GM18498 (cell line): ENCODE measurements around the gene WIPF2.
A peak's percentile ranks its signal among the peaks of the same experiment; 100 is the strongest.
"Not testable (repeated sequence)": the region's sequence is repeated elsewhere in the genome, so short reads cannot be mapped to it uniquely, and the experiment has no call there.

Experiments
- ATAC-seq: cut with Tn5 transposase; IDR thresholded peaks from one replicate; pipeline ENCODE4 v1.9.1; 2021; ENCODE audit warnings: mild to moderate bottlenecking, moderate library complexity; ENCODE audit not compliant: unreplicated experiment

The WIPF2 gene

GRCh38 chr17:40191237-40192208 is 27.6 kb upstream of the WIPF2 start:
- ATAC-seq = peak; percentile 65

- no peak for ATAC-seq
Measured at GRCh38 chr17:40192961-40193360, 26.1 kb upstream of the WIPF2 start.

DNA sequence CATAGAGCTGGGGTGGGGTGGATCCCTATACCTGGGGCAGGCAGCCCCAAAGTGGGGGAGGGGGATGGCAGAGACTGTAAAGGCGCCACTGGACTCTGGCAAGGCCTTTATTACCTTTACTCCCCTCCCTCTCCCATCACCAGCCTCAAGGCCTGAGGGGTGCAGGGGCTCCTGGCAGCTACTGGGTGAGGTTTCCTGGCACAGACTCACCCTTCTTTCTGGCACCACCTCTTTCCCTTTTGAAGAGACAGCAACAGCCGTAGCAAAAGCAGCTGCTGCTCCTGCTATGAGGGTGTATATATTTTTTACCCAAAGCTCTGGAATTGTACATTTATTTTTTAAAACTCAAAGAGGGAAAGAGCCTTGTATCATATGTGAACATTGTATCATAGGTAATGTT is 24.3 kb upstream of the WIPF2 start:
- ATAC-seq = no peak

DNA sequence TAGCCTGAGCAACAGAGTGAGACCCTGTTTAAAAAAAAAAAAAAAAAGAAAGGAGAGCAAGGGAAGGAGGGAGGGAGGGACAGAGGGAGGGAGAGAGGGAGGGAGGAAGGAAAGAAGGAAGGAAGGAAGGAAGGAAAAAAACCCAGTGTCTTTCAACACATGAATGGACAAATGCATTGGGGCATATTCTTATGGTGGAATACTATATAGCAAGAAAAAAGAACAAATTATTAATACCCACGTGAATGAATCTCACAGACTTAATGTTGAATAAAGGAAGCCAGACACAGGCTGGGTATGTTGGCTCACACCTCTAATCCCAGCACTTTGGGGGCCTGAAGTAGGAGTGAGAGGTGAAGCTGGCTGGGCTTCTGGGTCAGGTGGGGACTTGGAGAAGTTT is 21.6 kb upstream of the WIPF2 start:
- no peak for ATAC-seq

GRCh38 chr17:40197965-40198456 is 21.1 kb upstream of the WIPF2 start:
- not testable (repeated sequence) for ATAC-seq

- ATAC-seq = no peak
Measured at GRCh38 chr17:40198576-40198975, 20.5 kb upstream of the WIPF2 start.

GRCh38 chr17:40203131-40203530 is 16.0 kb upstream of the WIPF2 start:
- no peak for ATAC-seq

GRCh38 chr17:40206193-40206592 is 12.9 kb upstream of the WIPF2 start:
- ATAC-seq = not testable (repeated sequence)

- ATAC-seq = no peak
Measured at GRCh38 chr17:40209404-40210093, 9.6 kb upstream of the WIPF2 start.

DNA sequence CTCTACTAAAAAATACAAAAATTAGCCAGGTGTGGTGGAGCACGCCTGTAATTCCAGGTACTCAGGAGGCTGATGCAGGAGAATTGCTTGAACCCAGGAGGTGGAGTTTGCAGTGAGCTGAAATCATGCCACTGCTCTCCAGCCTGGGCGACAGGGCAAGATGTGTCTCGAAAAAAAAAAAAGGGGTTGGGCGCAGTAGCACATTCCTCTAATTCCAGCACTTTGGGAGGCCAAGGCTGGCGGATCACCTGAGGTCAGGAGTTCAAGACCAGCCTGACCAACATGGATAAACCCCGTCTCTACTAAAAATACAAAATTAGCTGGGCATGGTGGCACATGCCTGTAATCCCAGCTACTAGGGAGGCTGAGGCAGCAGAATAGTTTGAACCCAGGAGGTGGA is 5.2 kb upstream of the WIPF2 start:
- ATAC-seq = not testable (repeated sequence)

GRCh38 chr17:40218006-40218739 is 931 bp upstream of the WIPF2 start:
- ATAC-seq = no peak

- peak; percentile 11 for ATAC-seq
Measured at GRCh38 chr17:40219594-40220338, 662 bp downstream of the WIPF2 start.

DNA sequence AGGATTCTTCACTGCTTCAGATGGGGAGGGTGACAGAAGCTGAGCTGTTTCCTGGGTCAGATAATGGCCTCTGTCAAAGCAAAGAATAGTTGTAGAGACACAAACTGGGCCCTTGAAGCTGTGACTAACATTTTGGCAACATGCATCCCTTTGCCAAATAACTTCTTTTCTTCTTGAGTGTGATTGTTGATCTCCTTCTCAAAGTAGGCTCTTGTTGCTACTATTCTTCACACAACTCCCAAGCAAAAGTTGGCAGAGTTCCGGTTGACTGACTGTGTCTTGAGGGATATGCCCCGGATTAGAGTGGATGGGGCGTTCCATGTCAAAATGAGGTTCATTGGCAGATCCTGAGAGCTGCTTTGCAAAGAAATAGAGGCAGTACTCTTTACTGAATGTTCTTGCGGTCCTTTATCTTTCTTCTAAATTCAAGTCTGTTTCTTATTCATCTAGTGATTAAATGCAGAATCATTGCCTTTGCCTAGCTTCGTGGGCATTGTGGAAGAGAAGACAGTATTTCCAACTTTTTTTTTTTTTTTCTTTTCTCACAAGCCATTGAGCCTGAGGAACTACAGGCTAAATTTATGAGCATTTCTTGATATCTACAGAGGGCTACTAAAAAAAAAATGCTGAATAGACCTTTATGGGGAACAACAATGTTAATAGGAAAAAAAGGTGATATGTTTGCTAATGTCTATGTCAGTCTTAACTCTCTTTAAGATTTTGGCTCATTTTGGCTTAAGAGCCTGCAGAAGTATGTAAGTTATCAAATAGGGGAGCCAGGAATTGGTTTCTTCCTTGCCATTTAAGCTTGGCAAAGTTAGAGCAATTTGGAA is 5.8 kb downstream of the WIPF2 start:
- no peak for ATAC-seq

GRCh38 chr17:40229146-40229545 is 10.0 kb downstream of the WIPF2 start:
- not testable (repeated sequence) for ATAC-seq

- ATAC-seq = no peak
Measured at GRCh38 chr17:40230670-40231069, 11.6 kb downstream of the WIPF2 start.

DNA sequence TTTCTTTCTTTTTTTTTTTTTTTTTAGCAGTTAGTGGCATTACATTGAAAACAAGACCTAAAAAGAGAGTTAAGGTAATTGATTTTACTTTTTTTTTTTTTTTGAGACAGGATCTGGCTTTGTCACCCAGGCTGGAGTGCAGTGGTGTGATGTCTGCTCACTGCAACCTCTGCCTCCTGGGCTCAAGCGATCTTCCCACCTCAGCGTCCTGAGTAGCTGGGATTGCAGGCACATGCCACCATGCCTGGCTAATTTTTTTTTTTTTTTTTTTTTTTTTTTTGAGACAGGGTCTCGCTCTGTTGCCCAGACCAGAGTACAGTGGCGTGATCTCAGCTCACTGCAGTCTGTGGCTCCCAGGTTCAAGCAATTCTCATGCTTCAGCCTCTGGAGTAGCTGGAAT is 12.8 kb downstream of the WIPF2 start:
- ATAC-seq = not testable (repeated sequence)

DNA sequence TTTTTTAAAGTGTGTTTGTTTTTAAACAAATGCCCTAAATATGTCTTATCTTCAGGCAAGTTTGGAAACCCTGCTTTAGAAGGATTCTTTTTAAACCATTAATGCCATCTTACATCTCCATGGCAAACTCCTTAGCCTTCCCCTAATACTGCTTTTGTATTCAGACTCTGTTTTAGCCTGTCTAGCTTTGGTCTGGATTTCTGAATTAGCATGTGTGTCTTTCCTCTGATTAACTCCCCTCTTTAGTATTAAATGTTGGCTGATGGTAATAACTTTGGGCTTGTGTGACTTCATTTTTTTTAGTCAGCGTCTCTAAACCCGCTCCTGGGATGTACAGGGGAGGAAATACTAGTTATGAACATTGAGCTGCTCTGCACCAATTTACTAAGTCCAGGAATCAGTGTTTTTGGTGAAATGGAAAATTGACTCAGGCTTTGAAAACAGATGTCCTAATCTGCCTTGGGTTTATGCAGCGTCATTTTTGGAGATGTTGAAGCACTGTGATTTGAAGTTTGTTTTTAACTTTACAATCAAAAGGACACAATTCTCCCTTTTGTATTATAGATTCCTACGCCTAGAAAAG is 22.2 kb downstream of the WIPF2 start:
- no peak for ATAC-seq

DNA sequence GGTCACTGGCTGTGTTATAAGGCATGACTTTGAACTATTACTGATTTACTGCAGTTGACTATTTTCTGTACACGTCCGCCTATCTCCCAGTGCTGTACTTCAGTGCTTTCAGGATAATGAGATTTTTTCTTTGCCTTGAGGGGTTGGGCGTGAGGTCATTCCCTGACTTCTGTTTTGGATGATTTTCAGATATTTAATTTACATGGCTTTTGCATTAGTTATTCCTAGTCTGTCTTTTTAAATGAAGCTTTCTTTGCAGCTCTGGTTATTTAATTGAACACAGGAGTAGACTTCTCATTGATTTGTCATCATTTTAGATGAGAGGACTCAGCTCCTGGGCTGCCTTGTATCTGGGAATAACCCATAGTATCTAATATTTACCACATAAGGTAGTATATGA is 23.7 kb downstream of the WIPF2 start:
- ATAC-seq = no peak

DNA sequence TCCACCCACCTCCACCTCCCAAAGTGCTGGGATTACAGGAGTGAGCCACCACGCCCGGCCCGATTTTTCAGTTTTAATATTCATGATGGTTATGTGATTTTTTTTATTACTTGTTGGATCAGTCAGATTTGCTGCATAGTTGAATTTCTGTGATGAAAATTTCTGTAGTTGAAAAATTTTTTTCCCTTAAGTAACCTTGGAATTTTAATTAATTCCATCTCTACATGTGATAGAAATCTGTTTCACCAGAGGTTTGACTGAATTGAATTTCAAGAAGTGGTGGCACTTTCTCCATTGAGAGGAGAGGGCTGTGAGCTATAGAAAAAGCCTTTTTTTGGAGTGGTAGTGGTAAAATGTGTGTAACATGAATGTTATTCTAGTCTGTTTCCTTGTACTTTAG is 24.7 kb downstream of the WIPF2 start:
- no peak for ATAC-seq
